SU-DHL-6 (cell line): ENCODE data around the gene SLC22A1.
A peak's percentile ranks its signal among the peaks of the same experiment; 100 is the strongest.

Experiments used
- H2AFZ ChIP-seq: fragments of 200-600 bp; sonication (generic); 2 replicates; pipeline ENCODE4 v1.6.1; 2014; ENCODE audit warnings: low read depth, mild to moderate bottlenecking, moderate library complexity, mixed read lengths, antibody characterized with exemption, low read length; ENCODE audit not compliant: severe bottlenecking
- H3F3A ChIP-seq: fragments of 200-600 bp; shearing (Covaris generic); 2 replicates; pipeline ENCODE4 v1.6.0; 2016; ENCODE audit warnings: antibody characterized with exemption, mild to moderate bottlenecking; ENCODE audit not compliant: insufficient read depth
- H3K27ac ChIP-seq: fragments of 200-600 bp; sonication (generic); 2 replicates; pipeline ENCODE4 v1.5.1; 2016; ENCODE audit warnings: low read depth, mild to moderate bottlenecking, low read length, moderate library complexity, mixed read lengths
- H3K27me3 ChIP-seq: fragments of 200-600 bp; sonication (generic), shearing (Covaris generic); 2 replicates; pipeline ENCODE4 v1.6.0; 2014; ENCODE audit warnings: mild to moderate bottlenecking, low read length
- H3K36me3 ChIP-seq: fragments of 200-600 bp; sonication (generic); 2 replicates; pipeline ENCODE4 v1.6.1; 2014; ENCODE audit warnings: mild to moderate bottlenecking, low read length, mixed read lengths
- H3K4me2 ChIP-seq: fragments of 300-600, 200-600 bp; shearing (Covaris generic), sonication (generic); 2 replicates; pipeline ENCODE4 v1.6.0; 2014; ENCODE audit warnings: low read length, low read depth, mild to moderate bottlenecking; ENCODE audit not compliant: poor library complexity, severe bottlenecking
- H3K4me3 ChIP-seq: fragments of 200-600 bp; sonication (generic); 2 replicates; pipeline ENCODE4 v1.5.1; 2014; ENCODE audit warnings: antibody characterized with exemption, low read length, mild to moderate bottlenecking, mixed read lengths; ENCODE audit not compliant: insufficient read depth, poor library complexity, severe bottlenecking
- H3K79me2 ChIP-seq: fragments of 200-600 bp; sonication (generic); 2 replicates; pipeline ENCODE4 v1.6.1; 2014; ENCODE audit warnings: mild to moderate bottlenecking, low read length, moderate library complexity; ENCODE audit not compliant: insufficient read depth
- H3K9ac ChIP-seq: fragments of 200-600 bp; sonication (generic); 2 replicates; pipeline ENCODE4 v1.7.0; 2014; ENCODE audit warnings: mild to moderate bottlenecking, low read length
- H3K9me2 ChIP-seq: fragments of 200-600 bp; sonication (generic); replicated peaks from 2 replicates; pipeline ENCODE4 v1.6.1; 2014; ENCODE audit warnings: low read length; ENCODE audit not compliant: insufficient read depth
- H3K9me3 ChIP-seq: fragments of 200-600 bp; sonication (generic); 2 replicates; pipeline ENCODE4 v1.6.1; 2014; ENCODE audit warnings: low read length, mixed read lengths; ENCODE audit not compliant: insufficient read depth
- H4K20me1 ChIP-seq: fragments of 200-600 bp; sonication (generic); 2 replicates; pipeline ENCODE4 v1.6.1; 2014; ENCODE audit warnings: low read depth, mild to moderate bottlenecking, antibody characterized with exemption, low read length, moderate library complexity, mixed read lengths
- CTCF ChIP-seq: fragments of 200-600 bp; sonication (generic); IDR thresholded peaks from one replicate; pipeline ENCODE4 v1.5.1; 2017; ENCODE audit warnings: antibody characterized with exemption, mild to moderate bottlenecking, low read length, moderate library complexity; ENCODE audit not compliant: insufficient read depth, poor library complexity, severe bottlenecking
- EZH2phosphoT487 ChIP-seq: fragments of 200-600 bp; sonication (generic), shearing (Covaris generic); conservative IDR thresholded peaks from 2 replicates; pipeline ENCODE4 v1.6.1; 2018; ENCODE audit warnings: mild to moderate bottlenecking, antibody characterized with exemption, low read length, moderate library complexity, mixed read lengths

Gene SLC22A1

GRCh38 chr6:160101277-160102205 lies 20.1 kb upstream of the SLC22A1 start:
- H3K9ac ChIP-seq, result no peak overlapping the region
- H3K4me2 ChIP-seq, result no peak overlapping the region

GRCh38 chr6:160102399-160102798 lies 19.2 kb upstream of the SLC22A1 start:
- no peaks in the 10 kb centered on the region for H3K36me3 ChIP-seq
- no peak overlapping the region for H2AFZ ChIP-seq
- no peak for TF ChIP-seq CTCF
- no peak for TF ChIP-seq EZH2phosphoT487
- no peaks in the 10 kb centered on the region for H4K20me1 ChIP-seq
- no peaks in the 10 kb centered on the region for H3K9me3 ChIP-seq
- no peaks in the 10 kb centered on the region for H3K9me2 ChIP-seq
- no peak overlapping the region for H3K9ac ChIP-seq
- no peak overlapping the region for H3K27ac ChIP-seq
- no peaks in the 10 kb centered on the region for H3K27me3 ChIP-seq
- no peaks in the 10 kb centered on the region; the same call in 1 of the 2 replicates for H3F3A ChIP-seq
- H3K4me3 ChIP-seq, result no peak overlapping the region
- no peaks in the 10 kb centered on the region for H3K79me2 ChIP-seq
- no peak overlapping the region for H3K4me2 ChIP-seq

More at GRCh38 chr6:160101277-160102205, 20.1 kb upstream of the SLC22A1 start:
- H3K4me3 ChIP-seq, result no peak overlapping the region
- H3K36me3 ChIP-seq, result no peaks in the 10 kb centered on the region
- no peaks in the 10 kb centered on the region for H3K9me3 ChIP-seq
- no peaks in the 10 kb centered on the region for H3K9me2 ChIP-seq
- H2AFZ ChIP-seq, result no peak overlapping the region
- H3K27me3 ChIP-seq, result no peaks in the 10 kb centered on the region
- H3F3A ChIP-seq, result no peaks in the 10 kb centered on the region; the same call in 1 of the 2 replicates
- H4K20me1 ChIP-seq, result no peaks in the 10 kb centered on the region
- H3K27ac ChIP-seq, result no peak overlapping the region
- TF ChIP-seq EZH2phosphoT487, result no peak
- TF ChIP-seq CTCF, result no peak
- no peaks in the 10 kb centered on the region for H3K79me2 ChIP-seq

- no peaks in the 10 kb centered on the region for H3K36me3 ChIP-seq
- no peak overlapping the region for H3K4me3 ChIP-seq
- H4K20me1 ChIP-seq, result no peaks in the 10 kb centered on the region
- H3K9me3 ChIP-seq, result no peaks in the 10 kb centered on the region
- TF ChIP-seq EZH2phosphoT487 (no peak), CTCF (peak; percentile 46)
- H3K4me2 ChIP-seq, result no peak overlapping the region
- no peaks in the 10 kb centered on the region for H3K9me2 ChIP-seq
- H3K27me3 ChIP-seq, result no peaks in the 10 kb centered on the region
- no peak overlapping the region for H2AFZ ChIP-seq
- H3K79me2 ChIP-seq, result no peaks in the 10 kb centered on the region
- no peaks in the 10 kb centered on the region; the same call in 1 of the 2 replicates for H3F3A ChIP-seq
- H3K9ac ChIP-seq, result no peak overlapping the region
- no peak overlapping the region for H3K27ac ChIP-seq
These were observed 18.4 kb upstream of the SLC22A1 start for GRCh38 chr6:160102956-160103824.
